MM.1S (cell line): ENCODE measurements around the gene ECPAS.

Experiments
- DNase-seq: peaks from one replicate; pipeline ENCODE4 v3.0.0-alpha.2; 2015
- H2AFZ ChIP-seq: fragments of 300-600 bp; sonication (generic); 2 replicates; pipeline ENCODE4 v1.6.0; 2016; ENCODE audit warnings: antibody characterized with exemption, low read length
- H3F3A ChIP-seq: fragments of 300-600 bp; sonication (generic); 2 replicates; pipeline ENCODE4 v1.6.1; 2016; ENCODE audit warnings: mild to moderate bottlenecking, antibody characterized with exemption, low read length, moderate library complexity, mixed read lengths; ENCODE audit not compliant: insufficient read depth
- H3K27ac ChIP-seq: fragments of 300-600 bp; sonication (generic); 2 replicates; pipeline ENCODE4 v1.5.1; 2016; ENCODE audit warnings: mild to moderate bottlenecking, low read length
- H3K27me3 ChIP-seq: fragments of 300-600 bp; sonication (generic); replicated peaks from 2 replicates; pipeline ENCODE4 v1.6.0; 2016; ENCODE audit warnings: low read length; ENCODE audit not compliant: insufficient read depth
- H3K36me3 ChIP-seq: fragments of 300-600 bp; sonication (generic); replicated peaks from 2 replicates; pipeline ENCODE4 v1.6.1; 2016; ENCODE audit warnings: mild to moderate bottlenecking, low read length, mixed read lengths; ENCODE audit not compliant: insufficient read depth
- H3K4me1 ChIP-seq: fragments of 300-600 bp; sonication (generic); 2 replicates; pipeline ENCODE4 v1.6.1; 2016; ENCODE audit warnings: low read length, mixed read lengths
- H3K4me2 ChIP-seq: fragments of 300-600 bp; sonication (generic); 2 replicates; pipeline ENCODE4 v1.6.0; 2016; ENCODE audit warnings: low read depth, low read length
- H3K4me3 ChIP-seq: fragments of 300-600 bp; sonication (generic); 2 replicates; pipeline ENCODE4 v1.5.1; 2016; ENCODE audit warnings: low read length, mixed read lengths
- H3K79me2 ChIP-seq: fragments of 300-600 bp; sonication (generic); 2 replicates; pipeline ENCODE4 v1.6.1; 2016; ENCODE audit warnings: mixed run types, low read length, mixed read lengths
- H3K9ac ChIP-seq: fragments of 300-600 bp; sonication (generic); 2 replicates; pipeline ENCODE4 v1.6.1; 2016; ENCODE audit warnings: low read length, mixed read lengths
- H3K9me2 ChIP-seq: fragments of 300-600 bp; sonication (generic); replicated peaks from 2 replicates; pipeline ENCODE4 v1.6.1; 2016; ENCODE audit warnings: mild to moderate bottlenecking, low read length, mixed read lengths; ENCODE audit not compliant: insufficient read depth
- H3K9me3 ChIP-seq: fragments of 300-600 bp; sonication (generic); replicated peaks from 2 replicates; pipeline ENCODE4 v1.6.1; 2016; ENCODE audit warnings: mild to moderate bottlenecking, low read length, mixed read lengths; ENCODE audit not compliant: insufficient read depth
- H4K20me1 ChIP-seq: fragments of 300-600 bp; sonication (generic); 2 replicates; pipeline ENCODE4 v1.6.1; 2016; ENCODE audit warnings: mild to moderate bottlenecking, low read length, moderate library complexity, mixed read lengths; ENCODE audit not compliant: insufficient read depth
- EZH2 ChIP-seq: fragments of 300-600 bp; sonication (generic); optimal IDR thresholded peaks from 2 replicates; pipeline ENCODE3; 2017; ENCODE audit warnings: low read depth, mild to moderate bottlenecking, antibody characterized with exemption, low read length, mixed read lengths
- EZH2phosphoT487 ChIP-seq: fragments of 300-600 bp; sonication (generic); IDR thresholded peaks from 2 replicates; pipeline ENCODE4 v1.6.1; 2018; ENCODE audit warnings: antibody characterized with exemption, low read length
- TF ChIP-seq, protein P1 (sequence below): fragments of 300-600 bp; sonication (generic); IDR thresholded peaks from 2 replicates; pipeline ENCODE4 v1.5.1; 2016; ENCODE audit warnings: antibody characterized with exemption, low read length, mixed read lengths

ECPAS gene

DNA sequence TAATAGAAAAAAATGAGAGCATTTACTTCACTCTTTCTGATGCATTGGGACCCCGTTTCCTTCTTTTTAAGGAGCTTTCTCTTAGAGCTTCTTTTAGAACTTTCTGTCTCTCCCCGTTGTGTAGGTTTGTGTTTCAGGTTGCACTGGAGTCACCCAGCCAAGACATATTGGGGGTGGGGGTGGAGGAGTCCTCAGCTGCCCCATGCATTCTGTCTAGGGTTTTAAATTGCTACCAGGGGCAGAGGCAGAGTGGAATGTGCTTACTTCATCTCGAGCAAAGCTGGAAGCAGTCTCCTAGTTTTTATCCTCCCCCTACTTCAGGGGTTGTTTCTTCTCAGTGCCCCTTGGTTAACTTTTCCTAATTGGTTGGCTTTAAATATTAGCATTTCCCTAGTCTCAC, 163.6 kb downstream of the ECPAS start:
- Histone ChIP-seq H3K9me2 (no peaks in the 10 kb centered on the region), H2AFZ (no peak overlapping the region), H3F3A (no peaks in the 10 kb centered on the region), H3K4me3 (no peak overlapping the region), H3K9me3 (no peaks in the 10 kb centered on the region), H3K36me3 (no peaks in the 10 kb centered on the region), H3K27me3 (no peaks in the 10 kb centered on the region), H3K9ac (no peak overlapping the region), H3K4me2 (no peak overlapping the region), H3K4me1 (no peaks in the 10 kb centered on the region), H3K79me2 (no peaks in the 10 kb centered on the region), H3K27ac (no peak overlapping the region), H4K20me1 (no peaks in the 10 kb centered on the region)
- DNase-seq, result no peak
- TF ChIP-seq EZH2, result no peak
- TF ChIP-seq, protein P1, sequence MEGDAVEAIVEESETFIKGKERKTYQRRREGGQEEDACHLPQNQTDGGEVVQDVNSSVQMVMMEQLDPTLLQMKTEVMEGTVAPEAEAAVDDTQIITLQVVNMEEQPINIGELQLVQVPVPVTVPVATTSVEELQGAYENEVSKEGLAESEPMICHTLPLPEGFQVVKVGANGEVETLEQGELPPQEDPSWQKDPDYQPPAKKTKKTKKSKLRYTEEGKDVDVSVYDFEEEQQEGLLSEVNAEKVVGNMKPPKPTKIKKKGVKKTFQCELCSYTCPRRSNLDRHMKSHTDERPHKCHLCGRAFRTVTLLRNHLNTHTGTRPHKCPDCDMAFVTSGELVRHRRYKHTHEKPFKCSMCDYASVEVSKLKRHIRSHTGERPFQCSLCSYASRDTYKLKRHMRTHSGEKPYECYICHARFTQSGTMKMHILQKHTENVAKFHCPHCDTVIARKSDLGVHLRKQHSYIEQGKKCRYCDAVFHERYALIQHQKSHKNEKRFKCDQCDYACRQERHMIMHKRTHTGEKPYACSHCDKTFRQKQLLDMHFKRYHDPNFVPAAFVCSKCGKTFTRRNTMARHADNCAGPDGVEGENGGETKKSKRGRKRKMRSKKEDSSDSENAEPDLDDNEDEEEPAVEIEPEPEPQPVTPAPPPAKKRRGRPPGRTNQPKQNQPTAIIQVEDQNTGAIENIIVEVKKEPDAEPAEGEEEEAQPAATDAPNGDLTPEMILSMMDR, result no peak
- TF ChIP-seq EZH2phosphoT487, result no peak

DNA sequence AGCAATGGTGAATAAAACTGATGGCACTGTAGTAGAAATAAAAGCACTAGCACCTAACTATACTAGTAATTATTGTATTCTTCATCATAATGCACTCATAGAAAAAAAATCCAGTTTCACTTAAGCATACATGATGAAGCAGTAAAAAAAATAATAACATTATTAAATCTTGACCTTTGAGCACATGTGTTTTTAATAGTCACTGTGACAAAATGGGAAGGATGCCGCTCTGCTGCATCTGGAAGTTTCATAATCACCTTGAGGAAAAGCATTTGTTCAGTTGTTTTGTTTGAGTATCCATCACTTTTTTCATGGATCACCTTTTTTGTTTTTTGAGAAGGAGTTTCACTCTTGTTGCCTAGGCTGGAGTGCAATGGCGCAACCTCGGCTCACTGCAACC, 167.4 kb downstream of the ECPAS start:
- TF ChIP-seq EZH2phosphoT487 (no peak), EZH2 (no peak)
- TF ChIP-seq, protein P1, result no peak
- no peaks in the 10 kb centered on the region for H3K4me1 ChIP-seq
- DNase-seq, result no peak
- no peak overlapping the region for H3K4me3 ChIP-seq
- H3K9me3 ChIP-seq, result no peaks in the 10 kb centered on the region
- no peaks in the 10 kb centered on the region for H3K27me3 ChIP-seq
- no peak overlapping the region for H3K27ac ChIP-seq
- no peaks in the 10 kb centered on the region for H4K20me1 ChIP-seq
- H3K79me2 ChIP-seq, result no peaks in the 10 kb centered on the region
- H3F3A ChIP-seq, result no peaks in the 10 kb centered on the region
- H2AFZ ChIP-seq, result no peak overlapping the region
- H3K9ac ChIP-seq, result no peak overlapping the region
- H3K4me2 ChIP-seq, result no peak overlapping the region
- no peaks in the 10 kb centered on the region for H3K9me2 ChIP-seq
- no peaks in the 10 kb centered on the region for H3K36me3 ChIP-seq
